ENCODE data around the gene CREB5.

The CREB5 gene

DNA sequence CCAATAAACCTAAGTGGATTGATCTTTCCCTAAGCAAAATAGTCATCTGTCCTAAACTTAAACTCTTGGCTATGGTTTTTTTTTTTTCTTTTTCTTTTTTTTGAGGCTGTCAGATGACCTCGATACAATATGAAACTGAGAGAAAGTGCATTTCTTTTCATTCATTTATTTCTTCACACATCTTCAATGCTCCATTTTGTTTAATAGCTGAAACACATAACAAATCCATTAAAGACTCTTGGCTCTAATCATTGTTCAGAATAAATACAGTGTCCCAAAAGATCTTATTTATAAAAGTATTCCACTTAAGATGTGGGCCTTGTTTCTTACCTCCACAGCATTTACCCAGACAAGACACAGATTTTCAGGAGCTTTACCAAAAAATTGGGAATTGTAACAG is 350.3 kb downstream of the CREB5 start:
- Histone ChIP-seq H3K27me3 (ENCODE audit: control insufficient read depth, insufficient read depth, low read length) (no peaks in the 10 kb centered on the region), H3K36me3 (ENCODE audit: control insufficient read depth, insufficient read depth, low read length) (no peaks in the 10 kb centered on the region), H3K27ac (ENCODE audit: low read length) (no peak overlapping the region), H3K4me3 (ENCODE audit: low read length) (no peak overlapping the region), H3K9me3 (ENCODE audit: control insufficient read depth, insufficient read depth, low read length) (no peaks in the 10 kb centered on the region), H3K4me1 (ENCODE audit: control insufficient read depth, insufficient read depth, low read length) (no peaks in the 10 kb centered on the region)
- DNase-seq (ENCODE audit: low read depth, low spot score), result no peak
- WGBS (ENCODE audit: insufficient coverage, insufficient read length), result no CpG with 5 or more reads among the region's 1 CpG

DNA sequence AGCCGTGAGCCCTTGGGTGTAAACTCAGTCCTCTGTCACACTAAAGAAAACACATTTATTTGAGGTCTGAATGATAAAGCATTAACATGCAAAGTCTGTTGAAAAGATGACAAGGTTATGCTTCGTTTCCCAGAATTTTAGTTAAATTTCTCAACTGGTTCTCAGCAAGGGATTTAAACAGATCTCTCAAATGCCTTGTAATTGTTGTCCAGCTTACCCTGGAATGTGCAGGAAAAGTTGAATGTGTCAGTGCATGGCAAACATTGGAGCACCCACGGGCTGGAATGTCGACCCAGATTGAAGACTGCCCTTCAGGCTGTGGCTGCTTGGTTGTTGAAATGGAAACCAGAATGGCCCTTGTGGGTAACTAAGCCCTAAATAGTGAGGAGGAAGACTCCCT is 354.0 kb downstream of the CREB5 start:
- no peaks in the 10 kb centered on the region for H3K4me1 ChIP-seq (ENCODE audit: control insufficient read depth, insufficient read depth, low read length)
- H3K4me3 ChIP-seq (ENCODE audit: low read length), result no peak overlapping the region
- no CpG with 5 or more reads among the region's 4 CpGs for WGBS (ENCODE audit: insufficient coverage, insufficient read length)
- H3K36me3 ChIP-seq (ENCODE audit: control insufficient read depth, insufficient read depth, low read length), result no peaks in the 10 kb centered on the region
- DNase-seq (ENCODE audit: low read depth, low spot score), result no peak
- no peaks in the 10 kb centered on the region for H3K9me3 ChIP-seq (ENCODE audit: control insufficient read depth, insufficient read depth, low read length)
- no peaks in the 10 kb centered on the region for H3K27me3 ChIP-seq (ENCODE audit: control insufficient read depth, insufficient read depth, low read length)
- H3K27ac ChIP-seq (ENCODE audit: low read length), result no peak overlapping the region

DNA sequence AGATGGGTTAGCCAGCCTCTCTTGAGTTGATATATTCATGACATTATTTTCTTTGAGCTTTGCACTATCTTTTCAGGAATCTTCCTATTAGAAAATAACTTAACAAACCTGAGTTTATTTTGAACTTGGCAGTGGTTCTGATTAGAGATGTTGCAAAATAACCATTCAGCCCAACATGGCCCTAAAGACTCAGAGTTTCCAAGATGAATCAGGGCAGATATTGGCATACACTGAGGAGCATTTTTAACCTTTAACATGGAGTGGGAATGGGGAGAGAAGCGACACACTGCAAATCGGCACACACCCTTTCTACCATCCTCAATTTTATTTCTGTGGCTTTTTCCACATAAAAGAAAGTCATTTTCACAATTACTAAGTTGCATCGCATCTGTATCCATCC is 355.0 kb downstream of the CREB5 start:
- WGBS (ENCODE audit: insufficient coverage, insufficient read length), result no CpG with 5 or more reads among the region's 3 CpGs
- no peaks in the 10 kb centered on the region for H3K4me1 ChIP-seq (ENCODE audit: control insufficient read depth, insufficient read depth, low read length)
- H3K36me3 ChIP-seq (ENCODE audit: control insufficient read depth, insufficient read depth, low read length), result no peaks in the 10 kb centered on the region
- no peaks in the 10 kb centered on the region for H3K27me3 ChIP-seq (ENCODE audit: control insufficient read depth, insufficient read depth, low read length)
- H3K4me3 ChIP-seq (ENCODE audit: low read length), result no peak overlapping the region
- no peak for DNase-seq (ENCODE audit: low read depth, low spot score)
- H3K27ac ChIP-seq (ENCODE audit: low read length), result no peak overlapping the region
- no peaks in the 10 kb centered on the region for H3K9me3 ChIP-seq (ENCODE audit: control insufficient read depth, insufficient read depth, low read length)

DNA sequence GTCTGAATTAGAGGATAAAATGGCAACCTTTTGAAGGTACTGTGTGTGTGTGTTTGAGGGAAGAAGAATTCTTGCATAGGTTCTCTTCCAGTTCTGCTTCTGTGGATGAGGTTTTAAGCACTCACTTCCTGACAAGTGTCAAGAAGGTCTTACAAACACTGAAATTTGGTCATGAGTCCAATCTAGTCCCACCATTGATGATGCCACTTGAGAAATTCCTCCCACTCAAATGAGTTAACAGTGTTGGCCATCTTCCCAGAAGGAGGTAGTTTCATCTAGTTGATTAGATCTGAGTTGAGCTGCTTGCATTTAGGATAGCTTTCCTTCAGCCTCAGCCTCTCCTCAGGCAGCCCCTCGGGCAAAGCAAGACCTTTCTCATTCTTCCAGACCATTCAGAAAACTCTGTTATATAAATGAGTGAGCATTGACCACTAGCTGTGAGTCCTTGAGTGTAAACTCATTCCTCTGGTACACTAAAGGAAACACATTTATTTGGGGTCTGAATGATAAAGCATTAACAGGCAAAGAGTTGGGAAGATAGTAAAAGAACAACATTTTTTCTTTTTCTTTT is 356.3 kb downstream of the CREB5 start:
- Histone ChIP-seq H3K27me3 (ENCODE audit: control insufficient read depth, insufficient read depth, low read length) (no peaks in the 10 kb centered on the region), H3K4me1 (ENCODE audit: control insufficient read depth, insufficient read depth, low read length) (no peaks in the 10 kb centered on the region), H3K9me3 (ENCODE audit: control insufficient read depth, insufficient read depth, low read length) (no peaks in the 10 kb centered on the region), H3K4me3 (ENCODE audit: low read length) (no peak overlapping the region), H3K27ac (ENCODE audit: low read length) (no peak overlapping the region), H3K36me3 (ENCODE audit: control insufficient read depth, insufficient read depth, low read length) (no peaks in the 10 kb centered on the region)
- WGBS (ENCODE audit: insufficient coverage, insufficient read length), result no CpG with 5 or more reads among the region's 1 CpG
- DNase-seq (ENCODE audit: low read depth, low spot score), result no peak

DNA sequence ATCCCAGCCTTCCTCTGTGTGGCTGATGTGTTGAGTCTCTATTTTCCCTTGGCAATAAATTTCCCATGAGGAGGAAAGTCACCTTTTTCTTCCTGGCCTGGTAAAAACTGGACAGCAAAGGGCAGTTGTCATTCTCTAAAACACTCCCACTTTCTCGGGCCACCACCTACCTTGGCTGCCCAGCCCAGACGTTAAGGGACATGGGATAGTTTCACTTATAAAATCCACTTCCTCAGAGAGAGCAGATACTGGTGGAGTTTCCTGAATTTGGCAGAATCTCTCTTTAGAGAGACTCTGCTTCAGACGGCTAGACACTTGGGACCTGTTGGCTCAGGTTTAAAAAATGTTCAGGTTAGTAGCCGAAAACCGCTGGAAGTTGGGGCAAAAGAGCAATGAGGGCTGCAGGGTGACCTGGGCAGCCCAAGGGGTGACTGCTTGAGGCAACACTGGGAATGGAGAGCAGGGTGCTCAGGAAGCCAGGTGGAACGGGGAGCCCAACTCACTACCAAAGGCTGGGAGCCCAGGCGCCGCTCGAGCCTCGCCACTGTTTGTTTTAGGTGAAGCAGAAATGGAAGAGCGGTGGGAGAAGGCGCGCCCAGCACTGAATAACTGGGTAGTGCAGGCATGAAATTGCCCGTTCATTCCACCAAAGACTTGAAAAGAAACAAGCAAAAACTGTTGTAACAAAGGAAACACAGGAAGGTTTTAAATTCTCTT is 359.7 kb downstream of the CREB5 start:
- no peaks in the 10 kb centered on the region for H3K4me1 ChIP-seq (ENCODE audit: control insufficient read depth, insufficient read depth, low read length)
- WGBS (ENCODE audit: insufficient coverage, insufficient read length), result no CpG with 5 or more reads among the region's 14 CpGs
- no peak overlapping the region for H3K4me3 ChIP-seq (ENCODE audit: low read length)
- H3K27ac ChIP-seq (ENCODE audit: low read length), result no peak overlapping the region
- H3K27me3 ChIP-seq (ENCODE audit: control insufficient read depth, insufficient read depth, low read length), result no peaks in the 10 kb centered on the region
- DNase-seq (ENCODE audit: low read depth, low spot score), result no peak
- H3K36me3 ChIP-seq (ENCODE audit: control insufficient read depth, insufficient read depth, low read length), result no peaks in the 10 kb centered on the region
- H3K9me3 ChIP-seq (ENCODE audit: control insufficient read depth, insufficient read depth, low read length), result no peaks in the 10 kb centered on the region

DNA sequence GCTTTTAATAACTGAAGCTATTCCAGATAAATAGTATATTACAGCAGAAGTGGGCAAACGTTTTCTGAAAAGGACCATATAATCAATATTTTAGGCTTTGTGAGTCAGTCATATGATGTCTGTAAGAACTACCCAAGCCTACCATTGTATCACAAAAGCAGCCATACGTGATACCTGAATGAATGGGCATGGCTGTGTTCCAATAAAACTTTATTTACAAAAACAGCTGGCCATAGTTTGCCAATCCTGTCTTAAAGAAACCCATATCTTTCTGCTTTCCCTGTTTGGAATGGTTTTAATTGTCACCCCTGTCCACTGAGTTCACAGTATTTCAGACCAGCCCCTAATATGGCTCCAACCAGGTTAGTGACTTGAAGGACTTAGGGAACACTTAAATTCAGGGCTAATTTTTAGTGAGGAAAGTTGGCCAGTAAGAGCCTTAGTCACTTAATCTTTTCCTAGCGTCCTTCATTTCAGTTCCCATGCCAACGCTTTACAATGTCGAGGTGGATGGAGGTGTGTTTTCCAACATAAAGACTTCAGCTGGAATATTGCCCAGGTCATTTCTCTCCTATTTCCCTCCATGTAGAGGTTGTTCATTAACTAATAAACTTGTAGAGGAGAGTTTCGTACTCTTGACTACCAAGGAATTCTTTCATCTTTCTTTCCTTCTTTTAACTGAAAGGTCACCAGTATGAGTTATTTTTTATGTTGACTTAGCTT is 361.3 kb downstream of the CREB5 start:
- Histone ChIP-seq H3K27ac (ENCODE audit: low read length) (no peak overlapping the region), H3K9me3 (ENCODE audit: control insufficient read depth, insufficient read depth, low read length) (no peaks in the 10 kb centered on the region), H3K36me3 (ENCODE audit: control insufficient read depth, insufficient read depth, low read length) (no peaks in the 10 kb centered on the region), H3K27me3 (ENCODE audit: control insufficient read depth, insufficient read depth, low read length) (no peaks in the 10 kb centered on the region), H3K4me1 (ENCODE audit: control insufficient read depth, insufficient read depth, low read length) (no peaks in the 10 kb centered on the region), H3K4me3 (ENCODE audit: low read length) (no peak overlapping the region)
- no CpG with 5 or more reads among the region's 6 CpGs for WGBS (ENCODE audit: insufficient coverage, insufficient read length)
- DNase-seq (ENCODE audit: low read depth, low spot score), result no peak

DNA sequence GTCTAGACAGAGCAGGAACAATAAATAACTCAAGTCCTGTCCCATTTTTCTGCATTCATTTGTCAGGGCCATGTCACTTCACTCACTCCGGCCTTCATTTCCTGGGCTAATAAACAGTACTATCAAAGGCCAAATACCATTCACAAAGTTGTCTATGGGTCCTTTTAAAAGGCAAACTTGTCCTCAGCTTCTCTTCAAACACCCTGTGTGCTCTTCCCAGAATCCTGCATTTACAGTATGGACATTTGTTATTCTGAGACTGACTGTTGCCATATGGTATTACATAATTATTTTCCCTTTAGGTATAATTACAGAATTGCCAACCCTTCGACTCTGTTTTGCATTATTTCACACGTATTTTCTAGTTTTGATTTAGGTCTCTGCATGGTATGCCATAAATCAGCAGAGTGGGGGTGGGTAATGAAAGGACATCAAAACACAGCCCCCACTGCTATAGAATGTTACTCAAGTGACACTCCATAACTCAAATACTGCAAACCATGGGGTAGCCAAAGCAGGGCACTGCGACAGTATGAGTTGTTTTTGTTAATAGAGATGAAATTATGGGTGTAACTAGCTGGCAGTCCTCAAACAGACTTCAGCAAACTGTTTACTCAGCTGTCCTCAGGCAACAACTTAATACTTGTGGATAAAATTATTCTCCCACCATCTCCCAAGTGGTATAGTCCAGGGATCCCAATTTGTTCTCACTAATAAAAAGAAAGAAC is 362.1 kb downstream of the CREB5 start:
- H3K4me1 ChIP-seq (ENCODE audit: control insufficient read depth, insufficient read depth, low read length), result no peaks in the 10 kb centered on the region
- H3K9me3 ChIP-seq (ENCODE audit: control insufficient read depth, insufficient read depth, low read length), result no peaks in the 10 kb centered on the region
- H3K36me3 ChIP-seq (ENCODE audit: control insufficient read depth, insufficient read depth, low read length), result no peaks in the 10 kb centered on the region
- H3K27me3 ChIP-seq (ENCODE audit: control insufficient read depth, insufficient read depth, low read length), result no peaks in the 10 kb centered on the region
- no peak for DNase-seq (ENCODE audit: low read depth, low spot score)
- H3K4me3 ChIP-seq (ENCODE audit: low read length), result no peak overlapping the region
- no peak overlapping the region for H3K27ac ChIP-seq (ENCODE audit: low read length)
- WGBS (ENCODE audit: insufficient coverage, insufficient read length), result no CpG with 5 or more reads among the region's 4 CpGs

DNA sequence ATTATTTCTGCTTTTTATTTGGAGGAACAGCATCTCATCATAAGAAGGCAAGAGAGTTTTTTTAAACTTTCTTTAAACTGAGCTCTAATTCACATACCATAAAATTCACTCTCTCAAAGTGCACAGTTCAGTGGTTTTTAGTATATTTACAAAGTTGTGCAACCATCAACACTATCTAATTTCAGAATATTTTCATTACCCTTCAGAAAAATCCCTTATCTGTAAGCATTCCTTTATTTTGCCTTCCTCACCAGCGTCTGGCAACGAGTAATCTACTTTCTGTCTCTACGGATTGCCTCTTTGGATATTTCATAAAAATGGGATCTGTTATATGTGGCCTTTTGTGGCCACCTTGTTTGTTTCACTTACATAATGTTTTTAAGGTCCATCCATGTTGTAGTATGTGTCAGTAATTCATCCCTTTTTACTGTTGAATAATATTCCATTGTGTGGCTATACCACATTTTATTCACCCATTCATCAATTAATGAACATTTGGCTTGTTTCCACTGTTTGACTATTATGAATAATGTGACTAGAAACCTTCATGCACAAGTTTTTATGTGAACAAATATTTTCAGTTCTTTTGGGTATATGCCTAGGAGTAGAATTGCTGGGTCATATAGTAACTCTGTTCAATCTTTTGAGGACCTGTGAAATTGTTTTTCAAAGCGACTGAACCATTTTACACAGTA is 364.3 kb downstream of the CREB5 start:
- no peak for DNase-seq (ENCODE audit: low read depth, low spot score)
- H3K36me3 ChIP-seq (ENCODE audit: control insufficient read depth, insufficient read depth, low read length), result no peaks in the 10 kb centered on the region
- no peaks in the 10 kb centered on the region for H3K4me1 ChIP-seq (ENCODE audit: control insufficient read depth, insufficient read depth, low read length)
- no CpG with 5 or more reads among the region's 4 CpGs for WGBS (ENCODE audit: insufficient coverage, insufficient read length)
- no peak overlapping the region for H3K4me3 ChIP-seq (ENCODE audit: low read length)
- H3K9me3 ChIP-seq (ENCODE audit: control insufficient read depth, insufficient read depth, low read length), result no peaks in the 10 kb centered on the region
- no peak overlapping the region for H3K27ac ChIP-seq (ENCODE audit: low read length)
- H3K27me3 ChIP-seq (ENCODE audit: control insufficient read depth, insufficient read depth, low read length), result no peaks in the 10 kb centered on the region

DNA sequence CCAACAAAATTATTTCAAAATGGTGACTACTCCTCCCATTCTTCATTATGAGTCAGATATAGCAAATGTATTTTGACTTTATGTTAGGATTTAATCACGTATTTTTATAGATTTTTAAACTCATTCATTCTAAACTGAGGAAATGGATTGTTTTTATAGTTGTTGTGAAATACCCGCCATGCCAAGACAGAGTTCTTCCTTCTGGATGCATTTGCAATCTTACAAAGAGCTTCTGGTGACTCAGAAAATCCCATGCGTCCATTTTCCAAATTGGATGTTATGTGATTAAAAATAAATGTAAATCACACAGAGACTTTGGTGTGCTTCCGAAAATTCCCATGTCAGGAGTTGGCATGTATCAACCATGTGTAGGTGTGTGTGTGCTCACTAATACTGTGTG is 366.5 kb downstream of the CREB5 start:
- Histone ChIP-seq H3K4me1 (ENCODE audit: control insufficient read depth, insufficient read depth, low read length) (no peaks in the 10 kb centered on the region), H3K27ac (ENCODE audit: low read length) (no peak overlapping the region), H3K27me3 (ENCODE audit: control insufficient read depth, insufficient read depth, low read length) (no peaks in the 10 kb centered on the region), H3K9me3 (ENCODE audit: control insufficient read depth, insufficient read depth, low read length) (no peaks in the 10 kb centered on the region), H3K4me3 (ENCODE audit: low read length) (no peak overlapping the region), H3K36me3 (ENCODE audit: control insufficient read depth, insufficient read depth, low read length) (no peaks in the 10 kb centered on the region)
- DNase-seq (ENCODE audit: low read depth, low spot score), result no peak
- no CpG with 5 or more reads among the region's 4 CpGs for WGBS (ENCODE audit: insufficient coverage, insufficient read length)

DNA sequence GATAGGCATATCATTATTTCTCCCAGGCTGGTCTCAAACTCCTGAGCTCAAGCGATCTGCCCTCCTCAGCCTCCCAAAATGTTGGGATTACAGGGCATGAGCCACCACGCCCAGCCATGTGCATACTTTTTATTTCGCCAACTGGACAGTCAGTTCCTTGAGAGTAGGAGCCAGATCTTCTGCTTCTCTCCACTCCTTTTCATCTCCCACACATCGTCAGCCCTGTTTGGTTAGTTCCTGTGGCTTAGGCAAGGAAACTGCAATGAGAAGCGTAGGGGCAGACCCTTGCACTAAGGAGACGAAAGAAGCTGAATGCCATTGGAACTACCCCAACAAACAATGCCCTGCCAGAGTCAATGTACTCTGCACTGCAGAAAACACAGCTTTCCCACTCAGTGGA is 367.6 kb downstream of the CREB5 start:
- H3K27me3 ChIP-seq (ENCODE audit: control insufficient read depth, insufficient read depth, low read length), result no peaks in the 10 kb centered on the region
- H3K4me1 ChIP-seq (ENCODE audit: control insufficient read depth, insufficient read depth, low read length), result no peaks in the 10 kb centered on the region
- DNase-seq (ENCODE audit: low read depth, low spot score), result no peak
- no peak overlapping the region for H3K27ac ChIP-seq (ENCODE audit: low read length)
- no peaks in the 10 kb centered on the region for H3K36me3 ChIP-seq (ENCODE audit: control insufficient read depth, insufficient read depth, low read length)
- H3K9me3 ChIP-seq (ENCODE audit: control insufficient read depth, insufficient read depth, low read length), result no peaks in the 10 kb centered on the region
- no peak overlapping the region for H3K4me3 ChIP-seq (ENCODE audit: low read length)
- WGBS (ENCODE audit: insufficient coverage, insufficient read length), result no CpG with 5 or more reads among the region's 6 CpGs

Data from iPS DF 6.9 (cell line).